NCI-H510A treated with DMSO at 0.1 percent for 48 hours (cell line): ENCODE data around the gene TMEM59L.
A peak's percentile ranks its signal among the peaks of the same experiment; 100 is the strongest.
"Not testable (repeated sequence)": the region's sequence is repeated elsewhere in the genome, so short reads cannot be mapped to it uniquely, and the experiment has no call there.

ENCODE experiments used
- DNase-seq: peaks from one replicate; lab custom pipeline; 2025; lab: John Stamatoyannopoulos, UW

The TMEM59L gene

DNA sequence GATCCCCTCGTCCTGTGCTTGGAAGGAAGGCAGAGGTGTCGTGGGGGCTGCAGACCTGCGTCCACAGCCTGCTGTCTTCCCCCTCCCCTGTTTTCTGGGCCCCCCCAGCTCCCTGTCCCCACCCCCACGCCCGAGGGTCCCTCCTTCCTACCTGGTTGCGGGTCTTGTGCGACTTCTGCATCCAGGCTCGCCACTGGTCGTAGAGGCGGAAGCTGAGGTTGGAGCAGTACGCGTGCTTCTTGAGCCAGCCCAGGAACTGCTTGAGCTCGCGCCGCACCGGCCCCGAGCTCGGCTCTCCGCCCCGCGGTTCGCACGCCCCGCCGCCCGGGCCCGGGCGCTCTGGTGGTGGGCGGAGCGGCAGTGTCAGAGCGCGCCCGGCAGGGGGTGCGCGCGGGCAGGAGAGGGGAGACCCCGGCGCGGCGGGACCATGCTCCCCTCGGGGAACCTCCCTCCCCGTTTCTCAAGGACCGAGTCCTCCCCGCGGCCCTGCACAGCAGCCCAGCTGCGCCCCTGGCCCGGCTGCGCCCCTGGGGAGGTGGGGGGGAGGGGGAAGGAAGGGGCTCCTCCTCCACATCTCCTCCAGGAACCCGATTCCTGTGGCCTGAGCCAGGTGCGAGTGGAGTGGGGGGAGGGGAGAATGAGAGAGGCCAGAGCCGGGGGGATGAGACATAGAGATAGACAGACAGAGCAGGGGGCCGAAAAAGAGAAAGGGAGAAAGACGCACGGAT is 18.4 kb upstream of the TMEM59L start:
- DNase-seq: peak; percentile 84

DNA sequence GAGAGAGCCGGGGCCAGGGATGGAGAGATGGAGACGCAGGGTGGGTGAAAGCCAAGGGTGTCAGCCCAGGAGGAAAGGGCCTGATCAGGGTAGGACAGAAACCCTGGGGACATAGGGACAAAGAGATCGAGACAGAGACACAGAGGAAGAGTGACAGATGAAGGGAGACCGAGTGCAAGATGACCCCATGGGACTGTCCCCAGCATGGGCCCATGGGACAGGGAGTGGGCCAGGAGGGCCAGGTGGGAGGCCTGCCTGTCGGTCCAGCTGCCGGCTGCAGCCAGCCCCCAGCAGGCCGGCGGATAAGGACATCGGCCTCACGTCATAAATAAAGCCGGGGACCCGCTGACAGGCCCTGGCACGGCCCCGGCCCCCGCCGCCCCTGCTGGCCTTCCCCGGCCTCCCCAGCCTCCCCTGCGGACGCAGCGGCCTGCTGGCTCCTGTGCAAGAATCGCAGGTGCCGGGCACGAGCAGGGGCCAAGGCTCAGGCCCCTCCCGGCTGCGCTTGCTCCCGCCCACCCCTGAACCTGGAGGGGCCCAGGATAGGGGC is 17.8 kb upstream of the TMEM59L start:
- no peak for DNase-seq

DNA sequence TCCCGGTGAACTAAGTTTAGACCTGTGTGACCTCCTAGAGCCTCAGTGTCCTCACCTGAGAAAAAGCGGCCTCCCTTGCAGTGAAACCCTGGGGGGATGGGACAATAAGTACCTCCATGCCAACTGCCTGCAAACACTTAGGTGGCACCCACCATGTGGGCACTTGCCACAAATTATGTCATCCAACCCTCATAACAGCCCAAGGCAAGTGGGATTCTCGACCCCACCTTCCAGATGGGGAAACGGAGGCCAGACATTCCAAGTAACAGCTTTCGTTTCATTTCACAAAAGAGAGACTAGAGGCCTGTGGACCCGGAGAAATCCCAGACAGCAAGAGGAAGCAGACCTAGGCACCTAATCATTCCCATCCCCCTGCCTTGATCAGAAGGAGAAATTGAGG is 17.2 kb upstream of the TMEM59L start:
- DNase-seq: no peak

DNA sequence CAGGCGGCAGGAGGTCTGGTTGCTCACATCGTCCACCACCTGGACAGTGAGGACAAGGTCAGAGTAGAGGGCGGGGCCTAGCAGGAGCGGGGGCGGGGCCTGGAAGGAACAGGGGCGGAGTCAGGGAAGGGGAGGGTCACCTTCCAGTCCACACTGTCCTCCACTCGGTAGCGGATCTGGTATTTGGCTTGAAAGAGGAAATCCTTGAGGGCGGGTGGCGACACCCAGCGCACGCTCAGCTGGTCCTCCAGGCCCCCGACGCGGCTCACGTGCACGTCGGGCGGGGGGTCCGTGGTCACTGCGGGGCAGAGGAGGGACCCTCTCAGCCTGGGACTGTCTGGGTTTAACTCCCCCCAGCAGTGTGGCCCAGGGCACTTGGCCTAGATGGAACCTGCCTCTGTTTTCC is 15.9 kb upstream of the TMEM59L start:
- DNase-seq: no peak

DNA sequence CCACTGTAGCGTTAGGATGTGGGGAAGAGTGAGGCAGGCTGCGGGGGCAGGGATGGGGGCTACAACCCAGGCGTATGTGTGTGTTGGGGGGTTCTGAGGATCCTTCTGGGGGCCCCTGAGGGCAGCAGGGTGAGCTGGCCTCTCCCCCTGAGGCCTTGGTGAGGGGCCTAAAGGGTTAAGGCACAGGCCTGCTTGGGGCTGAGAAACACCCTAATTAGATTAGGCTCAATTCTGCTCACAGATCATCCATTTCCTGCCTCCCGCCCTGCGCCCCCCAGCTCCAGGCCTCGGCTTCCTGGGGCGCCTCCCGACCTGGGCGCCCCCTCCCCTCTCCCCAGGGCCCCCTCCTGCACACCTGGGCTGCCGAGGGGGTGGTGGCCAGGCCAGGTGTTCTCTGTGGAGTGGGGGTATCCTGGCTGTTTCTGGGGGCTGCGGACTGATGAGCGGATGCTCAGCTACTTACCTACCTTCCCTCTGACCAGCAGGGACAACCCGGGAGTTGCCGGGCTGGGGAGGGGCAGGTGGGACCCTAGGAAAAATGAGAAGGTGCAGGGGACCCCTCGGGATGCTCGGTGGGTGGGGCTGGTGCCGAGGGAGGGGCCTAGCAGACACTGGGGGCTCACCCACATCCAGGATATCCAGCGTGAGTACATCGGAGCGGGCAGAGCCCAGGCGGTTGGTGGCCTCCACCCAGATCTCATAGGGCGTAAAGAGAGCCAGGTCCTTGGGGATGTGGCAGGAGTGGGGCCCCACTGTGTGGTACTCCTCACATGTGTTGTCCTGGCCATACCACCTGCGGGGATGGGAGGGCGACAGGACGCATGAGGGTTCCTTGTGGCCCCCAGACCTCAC is 14.6 kb upstream of the TMEM59L start:
- no peak for DNase-seq

DNA sequence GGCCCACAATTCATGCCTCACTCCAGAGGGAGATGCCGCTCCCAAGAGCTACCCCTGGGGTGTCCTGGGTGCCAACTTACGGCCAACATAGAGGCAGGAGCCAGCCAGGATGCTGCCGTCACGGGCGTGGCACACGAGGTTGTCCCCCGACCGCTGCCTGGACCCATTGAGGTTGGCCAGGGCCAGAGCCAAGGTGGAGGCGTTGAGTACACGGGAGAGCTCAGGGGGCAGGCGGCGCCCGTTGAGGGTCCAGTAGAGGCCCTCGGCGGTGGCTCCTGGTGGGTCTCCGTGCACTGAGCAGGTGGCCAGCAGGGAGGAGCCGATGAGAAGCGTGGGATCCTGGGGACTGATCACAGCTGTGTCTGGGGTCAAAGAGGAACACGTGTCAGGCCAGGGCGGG is 13.2 kb upstream of the TMEM59L start:
- no peak for DNase-seq

DNA sequence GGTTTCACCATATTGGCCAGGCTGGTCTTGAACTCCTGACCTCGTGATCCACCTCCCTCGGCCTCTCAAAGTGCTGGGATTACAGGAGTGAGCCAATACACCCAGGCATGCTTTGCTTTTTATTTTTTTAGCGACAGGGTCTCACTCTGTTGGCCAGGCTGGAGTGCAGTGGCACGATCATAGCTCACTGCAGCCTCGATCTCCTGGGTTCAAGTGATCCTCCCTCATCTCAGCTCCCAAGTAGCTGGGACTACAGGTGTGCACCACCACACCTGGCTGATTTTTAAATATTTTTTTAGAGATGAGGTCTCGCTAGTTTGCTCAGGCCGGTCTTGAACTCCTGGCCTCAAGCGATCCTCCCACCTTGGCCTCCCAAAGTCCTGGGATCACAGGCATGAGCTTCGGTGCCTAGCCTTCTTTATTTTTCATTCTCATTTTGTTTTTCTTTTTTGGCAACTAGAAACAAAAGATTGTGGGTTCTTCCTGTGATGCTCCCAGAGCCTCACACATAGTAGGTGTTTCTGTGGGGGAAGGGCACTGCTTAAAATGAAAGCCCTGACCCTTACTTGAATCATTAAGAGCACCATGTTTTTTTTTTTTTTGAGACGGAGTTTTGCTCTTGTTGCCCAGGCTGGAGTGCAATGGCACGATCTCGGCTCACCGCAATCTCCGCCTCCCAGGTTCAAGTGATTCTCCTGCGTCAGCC is 11.8 kb upstream of the TMEM59L start:
- not testable (repeated sequence) for DNase-seq

DNA sequence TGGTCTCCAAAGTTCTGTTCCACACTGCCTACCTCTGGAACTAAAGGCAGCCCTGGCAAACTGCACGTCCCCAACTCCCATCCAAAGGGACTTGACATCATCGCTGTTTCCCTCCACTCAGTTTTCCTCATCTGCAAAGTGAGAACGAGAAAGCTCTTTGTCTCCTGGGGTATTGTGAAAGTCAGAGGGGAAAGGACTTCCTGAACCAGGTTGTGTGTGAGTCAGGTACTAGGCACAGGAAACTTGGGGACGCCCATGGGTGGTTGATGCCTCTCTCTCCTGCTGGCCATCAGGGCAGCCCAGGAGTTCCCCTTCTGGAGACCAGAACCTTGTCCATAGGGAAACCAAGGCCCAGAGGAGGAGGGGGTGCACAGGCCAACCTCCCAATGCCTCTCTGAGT is 10.8 kb upstream of the TMEM59L start:
- DNase-seq: no peak

DNA sequence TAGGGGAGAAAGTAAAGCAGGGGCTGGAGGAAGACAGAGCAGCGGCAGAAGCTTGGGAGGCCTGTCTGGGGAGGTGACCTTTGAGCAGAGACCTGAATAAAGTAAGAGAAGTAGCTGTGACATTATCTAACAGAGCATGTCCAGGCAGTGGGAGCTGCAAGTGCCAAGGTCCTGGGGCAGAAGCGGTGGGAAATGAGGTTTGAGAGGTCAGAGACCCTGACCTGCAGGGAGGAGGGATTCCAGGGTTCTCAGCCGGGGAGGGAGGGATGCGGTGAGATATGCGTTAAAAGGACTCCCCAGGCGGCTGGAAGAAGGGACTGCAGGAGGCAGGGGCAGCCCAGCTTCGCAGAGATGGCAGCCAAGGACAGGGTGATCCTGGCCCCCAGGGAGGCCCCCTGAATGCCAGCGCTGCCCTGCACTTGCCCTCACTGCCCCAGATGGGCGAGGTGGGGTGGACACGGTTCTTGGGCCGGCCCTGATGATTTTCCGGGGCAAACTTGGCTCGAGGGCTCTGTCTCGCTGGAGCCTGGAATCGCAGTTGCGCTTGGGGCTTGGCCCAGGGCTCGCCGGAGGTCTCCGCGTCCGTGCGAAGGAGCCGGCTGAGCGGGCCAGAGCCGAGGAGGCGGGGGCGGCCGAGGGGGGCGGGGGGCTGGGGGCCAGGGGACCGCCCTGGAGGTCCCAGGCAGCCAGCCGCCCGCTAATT is 9.3 kb upstream of the TMEM59L start:
- DNase-seq: peak; percentile 13

DNA sequence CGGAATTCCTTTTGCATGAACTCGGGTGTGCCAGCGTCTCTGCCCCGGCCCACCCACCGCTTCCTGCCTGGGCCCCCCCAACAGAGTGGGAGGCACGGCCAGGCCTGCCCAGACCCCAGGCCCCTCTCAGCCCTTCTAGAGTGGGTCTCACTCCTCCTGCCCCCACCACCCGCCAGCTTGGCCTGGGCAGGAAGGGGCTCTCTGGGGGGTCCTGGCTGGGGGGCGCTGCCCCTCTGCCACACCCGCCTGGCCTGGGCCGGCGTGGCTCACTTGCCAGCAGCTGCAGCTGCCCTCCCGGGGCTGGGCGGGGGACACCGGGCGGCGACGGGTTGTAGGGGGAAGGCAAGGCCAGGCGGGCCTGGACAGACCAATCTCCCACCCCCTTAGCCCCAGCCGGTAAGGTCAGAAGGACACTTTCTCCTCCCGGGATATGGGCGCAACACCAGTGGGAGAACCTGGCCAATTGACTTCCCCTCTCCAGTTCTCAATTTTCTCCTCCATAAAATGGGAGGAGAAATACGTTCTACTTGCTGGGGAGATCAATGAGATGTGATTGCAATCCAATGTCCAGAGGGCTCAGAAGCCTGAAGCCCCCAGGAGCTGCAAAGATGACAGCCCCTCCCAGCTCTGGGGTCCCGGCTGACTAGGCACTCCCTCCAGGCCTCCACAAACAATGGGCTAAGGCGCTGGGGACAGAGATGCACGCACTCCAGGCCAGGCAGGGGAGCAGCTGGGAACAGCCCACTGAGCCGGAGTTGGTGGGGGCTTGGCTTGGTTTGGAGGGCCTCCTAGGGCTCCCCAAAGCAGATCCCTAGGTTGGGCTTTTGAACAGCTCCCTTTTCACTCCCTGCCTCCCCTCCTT is 8.5 kb upstream of the TMEM59L start:
- no peak for DNase-seq

DNA sequence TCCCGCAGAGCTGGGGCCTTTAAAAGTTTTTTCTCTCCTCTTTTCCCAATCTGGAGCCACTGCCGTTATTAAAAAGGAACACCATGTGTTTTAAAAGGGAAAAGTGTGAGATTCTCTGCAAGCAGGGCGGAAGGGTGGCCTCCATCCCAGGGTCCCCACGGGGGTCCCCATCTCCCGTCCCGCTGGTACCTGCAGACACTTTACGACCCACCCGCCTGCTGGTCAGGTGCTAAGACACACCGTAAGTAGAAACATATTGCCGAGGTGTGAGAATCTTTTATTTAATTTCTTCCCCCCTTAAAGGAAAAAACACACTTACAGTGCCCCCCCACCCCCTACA is 7.9 kb upstream of the TMEM59L start:
- DNase-seq: no peak

DNA sequence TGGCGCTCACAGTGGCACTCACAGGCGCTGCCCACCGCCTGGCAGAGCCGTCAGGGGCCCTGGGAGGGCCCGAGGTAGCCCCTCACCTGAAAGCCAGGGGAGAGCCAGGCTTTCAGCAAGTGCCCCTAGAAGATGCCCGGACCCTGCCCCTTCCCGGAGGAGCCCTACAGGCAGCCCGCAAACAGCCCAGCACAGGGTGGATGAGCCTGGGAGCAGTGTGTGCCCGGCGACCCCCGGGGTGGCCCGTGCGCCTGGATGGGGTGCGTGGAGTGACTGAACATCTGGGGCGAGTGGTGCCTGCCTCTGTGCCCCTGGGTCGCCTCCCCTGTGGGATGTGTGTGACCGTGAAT is 7.5 kb upstream of the TMEM59L start:
- DNase-seq: no peak

DNA sequence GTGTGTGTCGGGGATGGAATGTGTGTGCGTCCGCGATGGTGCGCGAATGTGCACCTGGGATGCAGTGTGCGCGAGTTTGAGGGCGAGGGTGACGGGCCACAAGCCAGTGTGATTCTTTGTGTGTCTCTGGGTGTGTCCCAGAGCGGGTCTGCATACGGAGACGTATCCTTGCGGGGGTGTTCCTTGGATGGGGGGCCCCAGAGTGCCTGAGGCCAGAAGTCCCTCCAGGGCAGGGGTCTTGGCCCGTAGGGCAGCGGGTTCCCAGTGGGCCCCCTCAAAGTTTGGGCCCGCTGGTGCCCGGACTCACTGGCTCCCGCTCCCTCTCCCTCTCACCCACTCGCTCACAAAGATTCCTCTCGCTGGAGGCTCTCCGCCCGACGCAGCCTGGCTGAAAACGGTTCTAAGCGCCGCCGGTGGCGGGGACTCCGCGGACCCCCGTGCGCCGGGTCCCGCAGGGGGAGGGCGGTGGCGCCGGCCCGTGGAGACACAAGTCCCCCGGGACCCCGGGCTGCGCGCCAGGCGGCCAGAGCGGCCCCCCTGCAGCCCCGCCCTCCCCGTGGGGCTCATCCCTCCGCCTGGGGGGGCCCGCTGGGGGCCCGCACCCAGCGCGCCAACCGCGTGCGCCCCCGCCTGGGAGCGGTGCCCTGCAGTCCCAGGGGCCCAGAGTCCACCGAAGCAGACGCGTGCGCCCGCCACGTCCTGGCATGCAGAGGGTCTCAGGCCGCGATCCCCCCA is 7.0 kb upstream of the TMEM59L start:
- no peak for DNase-seq

DNA sequence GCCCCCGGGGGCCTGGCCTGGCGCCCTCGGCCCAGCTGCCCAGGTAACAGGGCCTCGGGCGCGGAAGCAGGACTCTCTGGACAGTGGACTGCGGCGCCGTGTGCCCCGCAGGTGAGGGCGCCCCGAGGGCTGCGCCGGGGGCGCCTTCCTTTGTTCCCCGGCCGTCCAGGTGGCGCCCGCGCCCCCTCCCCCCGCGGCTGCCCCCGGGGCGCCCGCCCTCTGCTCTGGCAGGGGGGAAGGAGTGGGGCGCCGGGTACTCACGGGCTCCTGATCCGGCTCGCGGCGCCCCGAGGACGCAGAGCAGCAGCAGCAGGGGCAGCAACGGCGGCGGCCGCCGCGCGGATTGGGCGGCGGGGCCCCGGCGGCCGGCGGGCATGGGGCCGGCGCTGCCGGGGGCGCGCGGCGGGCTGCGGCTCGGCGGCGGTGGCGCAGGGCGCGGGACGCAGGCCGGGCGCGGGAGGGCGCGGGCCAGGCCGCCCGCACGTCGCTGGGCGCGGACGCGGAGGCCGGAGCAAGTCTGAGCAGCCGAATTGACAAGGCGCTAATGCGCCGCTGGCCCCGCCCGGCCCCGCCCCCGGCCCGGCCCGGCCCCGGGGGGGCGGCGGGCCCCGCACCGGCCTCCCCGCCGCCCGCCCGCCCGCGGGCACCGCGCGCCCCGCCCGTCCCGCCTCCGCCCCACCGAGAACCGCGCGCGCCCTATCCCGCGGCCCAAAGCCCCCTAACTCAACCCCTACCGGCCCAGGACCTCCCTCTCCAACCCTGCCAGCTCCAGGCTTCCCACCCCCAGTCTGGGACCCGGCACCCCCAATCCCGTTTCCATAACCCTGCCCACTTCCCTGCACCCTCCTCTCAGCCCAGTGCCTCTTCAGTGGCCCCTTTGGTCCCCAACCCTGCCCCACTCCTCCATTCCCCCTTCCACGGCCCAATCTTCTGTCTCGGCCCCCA is 6.1 kb upstream of the TMEM59L start, which contains the start of gene CRLF1:
CRLF1 (minus strand) TSS at position 519 of the 945 bp plus-strand sequence; CDS start at position 376, 143 bp downstream.
- no peak for DNase-seq

DNA sequence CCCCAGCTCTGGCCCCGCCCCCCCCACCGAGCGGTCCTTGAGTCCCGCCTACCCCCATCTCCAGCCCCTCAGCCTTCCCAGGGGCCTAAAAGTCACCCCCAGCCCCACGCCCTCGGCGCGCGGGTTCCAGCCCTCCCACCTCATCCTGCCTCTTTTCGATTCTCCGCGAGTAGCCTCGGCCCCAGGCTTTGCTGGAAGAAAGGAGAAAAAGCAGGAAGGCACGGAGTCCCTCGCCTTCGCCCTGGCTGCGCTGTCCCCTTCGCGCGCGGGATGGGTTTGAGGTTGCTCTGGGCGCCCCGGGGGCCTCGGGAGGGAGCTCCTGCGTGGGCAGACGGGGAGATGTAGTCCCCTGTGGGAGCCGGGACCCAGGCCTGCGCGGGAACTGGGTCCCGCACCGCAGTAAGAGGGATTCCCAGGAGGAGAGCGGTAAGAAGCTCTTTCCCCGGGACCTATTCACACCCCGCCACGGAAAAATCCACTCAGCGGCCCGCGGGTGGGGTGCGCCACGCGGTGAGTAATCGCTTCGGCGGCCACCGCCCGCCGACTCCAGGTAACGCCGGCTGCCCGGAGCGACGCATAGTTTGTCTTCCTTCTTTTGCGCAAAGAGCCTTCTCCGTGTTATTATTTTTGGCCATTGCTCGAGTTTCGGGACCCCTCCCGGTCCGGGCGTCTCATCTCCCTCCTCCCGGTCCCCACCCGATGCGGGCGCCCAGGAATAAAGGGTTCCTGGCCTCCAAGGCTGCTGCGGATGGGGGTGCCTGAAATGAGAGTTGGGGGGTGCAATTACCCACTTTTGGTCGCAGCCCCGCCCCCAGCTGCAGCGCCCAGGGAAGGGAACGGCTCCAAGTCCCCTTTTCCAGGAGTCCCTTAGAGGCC is 5.2 kb upstream of the TMEM59L start:
- DNase-seq: no peak

DNA sequence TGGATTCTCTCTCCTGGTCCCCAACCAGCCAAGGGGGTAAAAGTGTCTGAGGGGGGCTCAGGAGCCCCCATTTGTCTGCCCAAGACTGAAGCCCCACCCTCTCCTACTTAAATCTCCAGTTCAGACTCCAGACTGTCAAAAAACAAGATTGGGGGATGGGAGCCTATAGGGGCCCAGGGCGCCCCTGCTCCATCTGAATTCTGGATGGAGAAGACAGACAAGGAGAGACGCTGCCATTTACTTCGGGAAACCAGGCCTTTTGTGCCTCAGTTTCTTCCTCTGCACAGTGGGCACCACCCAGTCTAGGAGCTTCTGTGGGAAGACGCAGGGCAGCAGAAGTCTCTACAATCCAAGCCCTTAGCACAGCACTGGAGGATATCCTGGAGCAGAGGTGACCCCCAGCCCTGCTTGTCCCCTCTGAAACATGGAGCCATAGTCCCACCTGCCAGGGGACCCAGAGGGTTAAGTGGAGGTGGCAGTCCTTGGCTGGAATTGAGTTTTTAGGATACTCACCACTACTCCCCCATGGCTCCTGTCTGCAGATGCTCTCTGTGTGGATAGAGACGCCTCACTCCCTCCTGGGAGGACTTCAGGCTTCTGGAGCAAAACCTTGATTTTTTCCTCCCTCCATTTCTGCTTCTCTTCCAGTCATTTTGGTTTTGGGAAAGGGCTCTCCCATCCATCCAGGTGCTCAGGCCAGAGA is 4.4 kb upstream of the TMEM59L start:
- DNase-seq: no peak
